PC-3 (cell line): ENCODE measurements around the gene NCOA7.

Experiments
- CTCF ChIP-seq: fragments of 300-600 bp; sonication (generic); conservative IDR thresholded peaks from 2 replicates; pipeline ENCODE4 v1.5.1; 2017; ENCODE audit warnings: antibody characterized with exemption, low read depth, mild to moderate bottlenecking, low read length
- EZH2 ChIP-seq: fragments of 300-600 bp; sonication (generic); IDR thresholded peaks from one replicate; pipeline ENCODE4 v1.6.1; 2017; ENCODE audit warnings: antibody characterized with exemption, mild to moderate bottlenecking, low read length; ENCODE audit not compliant: unreplicated experiment

GRCh38 chr6:125844989-125845388 lies 54.2 kb downstream of the NCOA7 start:
- TF ChIP-seq CTCF (no peak), EZH2 (no peak)
